ENCODE results near the gene CSF2RB.

Gene CSF2RB

GRCh38 chr22:36912694-36913426 is 568 bp upstream of the CSF2RB start:
- no peak for DNase-seq
- in situ Hi-C loops (cut with MboI; ENCODE audit: low pct_unique_long_range_greater_than_20kb, low sequenced_read_pairs): no loop called here

- no peak for DNase-seq
- in situ Hi-C loops (cut with MboI; ENCODE audit: low pct_unique_long_range_greater_than_20kb, low sequenced_read_pairs): no loop called here
These were observed 943 bp downstream of the CSF2RB start for GRCh38 chr22:36914390-36914752.

- no peak for DNase-seq
- in situ Hi-C loops (cut with MboI; ENCODE audit: low pct_unique_long_range_greater_than_20kb, low sequenced_read_pairs): no loop called here
These were observed 2.6 kb downstream of the CSF2RB start for GRCh38 chr22:36916034-36916433.

GRCh38 chr22:36918586-36919284 is 5.3 kb downstream of the CSF2RB start:
- in situ Hi-C loops (cut with MboI; ENCODE audit: low pct_unique_long_range_greater_than_20kb, low sequenced_read_pairs): no loop called here
- DNase-seq: no peak

- in situ Hi-C loops (cut with MboI; ENCODE audit: low pct_unique_long_range_greater_than_20kb, low sequenced_read_pairs): no loop called here
- peak; percentile 70 for DNase-seq
These were observed 8.1 kb downstream of the CSF2RB start for GRCh38 chr22:36921309-36922104.

- in situ Hi-C loops (cut with MboI; ENCODE audit: low pct_unique_long_range_greater_than_20kb, low sequenced_read_pairs): no loop called here
- DNase-seq: no peak
These were observed 8.7 kb downstream of the CSF2RB start for GRCh38 chr22:36922105-36922608.

GRCh38 chr22:36922711-36923110 is 9.3 kb downstream of the CSF2RB start:
- no peak for DNase-seq
- in situ Hi-C loops (cut with MboI; ENCODE audit: low pct_unique_long_range_greater_than_20kb, low sequenced_read_pairs): no loop called here

- DNase-seq: no peak
- in situ Hi-C loops (cut with MboI; ENCODE audit: low pct_unique_long_range_greater_than_20kb, low sequenced_read_pairs): no loop called here
These were observed 9.8 kb downstream of the CSF2RB start for GRCh38 chr22:36923131-36923788.

- in situ Hi-C loops (cut with MboI; ENCODE audit: low pct_unique_long_range_greater_than_20kb, low sequenced_read_pairs): no loop called here
- DNase-seq: no peak
These were observed 10.8 kb downstream of the CSF2RB start for GRCh38 chr22:36924151-36924698.

GRCh38 chr22:36925388-36926290 is 12.2 kb downstream of the CSF2RB start:
- DNase-seq: no peak
- in situ Hi-C loops (cut with MboI; ENCODE audit: low pct_unique_long_range_greater_than_20kb, low sequenced_read_pairs): no loop called here

- no peak for DNase-seq
- in situ Hi-C loops (cut with MboI; ENCODE audit: low pct_unique_long_range_greater_than_20kb, low sequenced_read_pairs): no loop called here
These were observed 12.9 kb downstream of the CSF2RB start for GRCh38 chr22:36926309-36926708.

- in situ Hi-C loops (cut with MboI; ENCODE audit: low pct_unique_long_range_greater_than_20kb, low sequenced_read_pairs): no loop called here
- no peak for DNase-seq
These were observed 13.4 kb downstream of the CSF2RB start for GRCh38 chr22:36926721-36927435.

- no peak for DNase-seq
- in situ Hi-C loops (cut with MboI; ENCODE audit: low pct_unique_long_range_greater_than_20kb, low sequenced_read_pairs): no loop called here
These were observed 14.2 kb downstream of the CSF2RB start for GRCh38 chr22:36927671-36928070.

GRCh38 chr22:36928196-36928595 is 14.8 kb downstream of the CSF2RB start:
- DNase-seq: no peak
- in situ Hi-C loops (cut with MboI; ENCODE audit: low pct_unique_long_range_greater_than_20kb, low sequenced_read_pairs): no loop called here

GRCh38 chr22:36928786-36929535 is 15.5 kb downstream of the CSF2RB start:
- in situ Hi-C loops (cut with MboI; ENCODE audit: low pct_unique_long_range_greater_than_20kb, low sequenced_read_pairs): no loop called here
- DNase-seq: no peak

GRCh38 chr22:36929621-36930020 is 16.2 kb downstream of the CSF2RB start:
- DNase-seq: no peak
- in situ Hi-C loops (cut with MboI; ENCODE audit: low pct_unique_long_range_greater_than_20kb, low sequenced_read_pairs): no loop called here

All from KBM-7 (cell line).